SU-DHL-6 (cell line): ENCODE measurements around the gene SERTAD4.

Experiments
- H2AFZ ChIP-seq: fragments of 200-600 bp; sonication (generic); 2 replicates; pipeline ENCODE4 v1.6.1; 2014; ENCODE audit warnings: low read depth, mild to moderate bottlenecking, moderate library complexity, mixed read lengths, antibody characterized with exemption, low read length; ENCODE audit not compliant: severe bottlenecking
- H3F3A ChIP-seq: fragments of 200-600 bp; shearing (Covaris generic); 2 replicates; pipeline ENCODE4 v1.6.0; 2016; ENCODE audit warnings: antibody characterized with exemption, mild to moderate bottlenecking; ENCODE audit not compliant: insufficient read depth
- H3K27ac ChIP-seq: fragments of 200-600 bp; sonication (generic); 2 replicates; pipeline ENCODE4 v1.5.1; 2016; ENCODE audit warnings: low read depth, mild to moderate bottlenecking, low read length, moderate library complexity, mixed read lengths
- H3K27me3 ChIP-seq: fragments of 200-600 bp; sonication (generic), shearing (Covaris generic); 2 replicates; pipeline ENCODE4 v1.6.0; 2014; ENCODE audit warnings: mild to moderate bottlenecking, low read length
- H3K36me3 ChIP-seq: fragments of 200-600 bp; sonication (generic); 2 replicates; pipeline ENCODE4 v1.6.1; 2014; ENCODE audit warnings: mild to moderate bottlenecking, low read length, mixed read lengths
- H3K4me2 ChIP-seq: fragments of 300-600, 200-600 bp; shearing (Covaris generic), sonication (generic); 2 replicates; pipeline ENCODE4 v1.6.0; 2014; ENCODE audit warnings: low read length, low read depth, mild to moderate bottlenecking; ENCODE audit not compliant: poor library complexity, severe bottlenecking
- H3K4me3 ChIP-seq: fragments of 200-600 bp; sonication (generic); 2 replicates; pipeline ENCODE4 v1.5.1; 2014; ENCODE audit warnings: antibody characterized with exemption, low read length, mild to moderate bottlenecking, mixed read lengths; ENCODE audit not compliant: insufficient read depth, poor library complexity, severe bottlenecking
- H3K79me2 ChIP-seq: fragments of 200-600 bp; sonication (generic); 2 replicates; pipeline ENCODE4 v1.6.1; 2014; ENCODE audit warnings: mild to moderate bottlenecking, low read length, moderate library complexity; ENCODE audit not compliant: insufficient read depth
- H3K9ac ChIP-seq: fragments of 200-600 bp; sonication (generic); 2 replicates; pipeline ENCODE4 v1.7.0; 2014; ENCODE audit warnings: mild to moderate bottlenecking, low read length
- H3K9me2 ChIP-seq: fragments of 200-600 bp; sonication (generic); replicated peaks from 2 replicates; pipeline ENCODE4 v1.6.1; 2014; ENCODE audit warnings: low read length; ENCODE audit not compliant: insufficient read depth
- H3K9me3 ChIP-seq: fragments of 200-600 bp; sonication (generic); 2 replicates; pipeline ENCODE4 v1.6.1; 2014; ENCODE audit warnings: low read length, mixed read lengths; ENCODE audit not compliant: insufficient read depth
- H4K20me1 ChIP-seq: fragments of 200-600 bp; sonication (generic); 2 replicates; pipeline ENCODE4 v1.6.1; 2014; ENCODE audit warnings: low read depth, mild to moderate bottlenecking, antibody characterized with exemption, low read length, moderate library complexity, mixed read lengths
- CTCF ChIP-seq: fragments of 200-600 bp; sonication (generic); IDR thresholded peaks from one replicate; pipeline ENCODE4 v1.5.1; 2017; ENCODE audit warnings: antibody characterized with exemption, mild to moderate bottlenecking, low read length, moderate library complexity; ENCODE audit not compliant: insufficient read depth, poor library complexity, severe bottlenecking
- EZH2phosphoT487 ChIP-seq: fragments of 200-600 bp; sonication (generic), shearing (Covaris generic); conservative IDR thresholded peaks from 2 replicates; pipeline ENCODE4 v1.6.1; 2018; ENCODE audit warnings: mild to moderate bottlenecking, antibody characterized with exemption, low read length, moderate library complexity, mixed read lengths

Gene SERTAD4

GRCh38 chr1:210259561-210259960 lies 27.0 kb downstream of the SERTAD4 start:
- no peaks in the 10 kb centered on the region for H3F3A ChIP-seq
- H3K9me2 ChIP-seq: no peaks in the 10 kb centered on the region
- no peak overlapping the region for H3K4me3 ChIP-seq
- H3K9me3 ChIP-seq: no peaks in the 10 kb centered on the region
- H3K27me3 ChIP-seq: no peaks in the 10 kb centered on the region; the same call in 1 of the 2 replicates
- no peaks in the 10 kb centered on the region for H4K20me1 ChIP-seq
- H3K27ac ChIP-seq: no peak overlapping the region
- H3K4me2 ChIP-seq: no peak overlapping the region
- no peak overlapping the region for H2AFZ ChIP-seq
- no peaks in the 10 kb centered on the region for H3K36me3 ChIP-seq
- TF ChIP-seq EZH2phosphoT487 (no peak), CTCF (no peak)
- H3K9ac ChIP-seq: no peak overlapping the region
- H3K79me2 ChIP-seq: no peaks in the 10 kb centered on the region

GRCh38 chr1:210260096-210260495 lies 27.5 kb downstream of the SERTAD4 start:
- no peaks in the 10 kb centered on the region for H3F3A ChIP-seq

GRCh38 chr1:210262167-210262896 lies 29.7 kb downstream of the SERTAD4 start:
- H3K36me3 ChIP-seq: no peaks in the 10 kb centered on the region
- no peaks in the 10 kb centered on the region; the same call in 1 of the 2 replicates for H3K27me3 ChIP-seq
- H3F3A ChIP-seq: no peaks in the 10 kb centered on the region
- H2AFZ ChIP-seq: no peak overlapping the region
- TF ChIP-seq CTCF (no peak), EZH2phosphoT487 (no peak)
- H3K9ac ChIP-seq: no peak overlapping the region
- H3K9me2 ChIP-seq: no peaks in the 10 kb centered on the region
- H3K4me3 ChIP-seq: no peak overlapping the region
- no peaks in the 10 kb centered on the region for H3K79me2 ChIP-seq
- H3K4me2 ChIP-seq: no peak overlapping the region
- H3K9me3 ChIP-seq: no peaks in the 10 kb centered on the region
- no peak overlapping the region for H3K27ac ChIP-seq
- no peaks in the 10 kb centered on the region for H4K20me1 ChIP-seq

More at GRCh38 chr1:210260096-210260495, 27.5 kb downstream of the SERTAD4 start:
- H3K9me3 ChIP-seq: no peaks in the 10 kb centered on the region
- H3K79me2 ChIP-seq: no peaks in the 10 kb centered on the region
- H3K4me3 ChIP-seq: no peak overlapping the region
- H3K36me3 ChIP-seq: no peaks in the 10 kb centered on the region
- no peaks in the 10 kb centered on the region for H3K9me2 ChIP-seq
- H3K9ac ChIP-seq: no peak overlapping the region
- H3K4me2 ChIP-seq: no peak overlapping the region
- H4K20me1 ChIP-seq: no peaks in the 10 kb centered on the region
- H3K27me3 ChIP-seq: no peaks in the 10 kb centered on the region; the same call in 1 of the 2 replicates
- H3K27ac ChIP-seq: no peak overlapping the region
- TF ChIP-seq EZH2phosphoT487: no peak
- no peak for TF ChIP-seq CTCF
- no peak overlapping the region for H2AFZ ChIP-seq
